ENCODE results near the gene STAT5B.
"Not testable (repeated sequence)": the region's sequence is repeated elsewhere in the genome, so short reads cannot be mapped to it uniquely, and the experiment has no call there.

Gene STAT5B

DNA sequence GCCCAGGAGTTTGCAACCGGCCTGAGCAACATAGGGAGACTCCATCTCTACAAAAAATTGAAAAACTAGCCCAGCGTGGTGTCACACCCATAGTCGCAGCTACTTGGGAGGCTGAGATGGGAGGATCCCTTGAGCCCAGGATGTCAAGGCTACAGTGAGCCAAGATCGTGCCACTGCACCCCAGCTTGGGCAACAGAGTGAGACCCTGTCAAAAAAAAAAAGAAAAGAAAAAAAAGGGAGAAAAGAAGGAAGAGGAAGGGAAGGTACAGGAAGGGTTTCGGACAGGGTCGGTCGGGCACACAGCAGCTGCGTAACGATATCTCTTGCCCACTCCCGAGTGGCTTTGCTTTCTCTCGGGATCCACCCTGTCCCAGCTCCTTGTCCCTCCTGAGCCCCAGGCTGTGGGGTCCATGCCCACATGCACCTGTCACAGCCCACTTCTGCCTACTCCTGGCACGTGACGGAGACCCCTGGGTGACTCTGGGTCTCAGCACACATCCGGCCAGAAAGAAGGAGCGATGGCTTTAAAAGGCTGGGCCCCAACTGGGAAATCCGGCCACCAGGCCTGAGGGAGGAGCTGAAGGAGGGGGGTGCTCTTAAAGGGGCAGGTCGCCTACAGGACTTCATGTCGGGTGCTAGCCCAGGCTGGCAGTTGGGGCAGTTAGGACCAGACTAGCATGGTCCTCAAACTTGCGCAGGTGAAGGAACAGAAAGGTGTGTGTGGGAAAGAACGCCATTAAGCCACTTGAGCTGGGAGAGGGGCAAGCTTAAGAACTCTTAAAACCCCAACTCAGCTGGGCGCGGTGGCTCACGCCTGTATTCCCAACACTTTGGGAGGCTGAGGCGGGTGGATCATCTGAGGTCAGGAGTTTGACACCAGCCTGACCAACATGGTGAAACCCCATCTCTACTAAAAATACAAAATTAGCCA is 82.0 kb downstream of the STAT5B start, which contains the start of gene GHDC:
TSS of gene GHDC (minus strand) at position 526 of the 931 bp plus-strand sequence. CDS start 913 bp downstream, outside the sequence.
- DNase-seq (ENCODE audit: low read depth in 2 of 2), result peak; percentile 62 to 70

DNA sequence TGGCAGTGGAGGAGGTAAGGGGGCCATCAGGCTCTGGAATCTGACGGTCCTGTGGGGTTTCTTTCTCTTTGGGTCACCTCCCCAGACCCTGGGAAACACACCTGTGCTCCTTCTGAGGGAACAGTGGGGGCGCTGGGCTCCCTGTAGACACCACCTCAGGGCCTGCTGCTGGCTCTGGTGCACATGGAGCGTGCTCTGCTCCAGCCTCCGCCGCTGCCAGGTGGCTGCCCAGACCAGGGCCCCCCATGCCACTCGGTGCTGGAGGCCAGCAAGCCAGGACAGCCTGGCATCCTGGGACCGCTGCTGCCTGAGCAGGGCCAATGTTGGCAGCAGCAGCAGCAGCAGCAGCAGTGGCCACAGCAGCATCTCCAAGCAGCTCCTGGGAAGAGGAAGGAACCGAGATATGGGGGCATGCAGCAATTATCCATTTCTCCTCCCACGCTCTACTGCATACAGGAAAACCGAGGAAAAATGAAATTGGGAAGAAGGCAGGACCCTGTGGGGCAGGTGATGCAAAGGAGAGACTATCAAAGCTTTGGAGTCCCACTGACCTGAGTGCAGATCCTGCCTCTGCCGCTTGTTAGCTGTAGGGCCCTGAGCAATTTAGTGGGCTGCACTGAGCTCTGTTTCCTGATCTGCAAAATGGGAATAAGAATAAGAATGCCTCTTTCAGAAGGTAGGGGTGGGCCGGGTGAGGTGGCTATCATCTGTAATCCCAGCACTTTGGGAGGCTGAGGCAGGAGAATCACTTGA is 82.8 kb downstream of the STAT5B start:
- no peak for DNase-seq (ENCODE audit: low read depth in 2 of 2)

DNA sequence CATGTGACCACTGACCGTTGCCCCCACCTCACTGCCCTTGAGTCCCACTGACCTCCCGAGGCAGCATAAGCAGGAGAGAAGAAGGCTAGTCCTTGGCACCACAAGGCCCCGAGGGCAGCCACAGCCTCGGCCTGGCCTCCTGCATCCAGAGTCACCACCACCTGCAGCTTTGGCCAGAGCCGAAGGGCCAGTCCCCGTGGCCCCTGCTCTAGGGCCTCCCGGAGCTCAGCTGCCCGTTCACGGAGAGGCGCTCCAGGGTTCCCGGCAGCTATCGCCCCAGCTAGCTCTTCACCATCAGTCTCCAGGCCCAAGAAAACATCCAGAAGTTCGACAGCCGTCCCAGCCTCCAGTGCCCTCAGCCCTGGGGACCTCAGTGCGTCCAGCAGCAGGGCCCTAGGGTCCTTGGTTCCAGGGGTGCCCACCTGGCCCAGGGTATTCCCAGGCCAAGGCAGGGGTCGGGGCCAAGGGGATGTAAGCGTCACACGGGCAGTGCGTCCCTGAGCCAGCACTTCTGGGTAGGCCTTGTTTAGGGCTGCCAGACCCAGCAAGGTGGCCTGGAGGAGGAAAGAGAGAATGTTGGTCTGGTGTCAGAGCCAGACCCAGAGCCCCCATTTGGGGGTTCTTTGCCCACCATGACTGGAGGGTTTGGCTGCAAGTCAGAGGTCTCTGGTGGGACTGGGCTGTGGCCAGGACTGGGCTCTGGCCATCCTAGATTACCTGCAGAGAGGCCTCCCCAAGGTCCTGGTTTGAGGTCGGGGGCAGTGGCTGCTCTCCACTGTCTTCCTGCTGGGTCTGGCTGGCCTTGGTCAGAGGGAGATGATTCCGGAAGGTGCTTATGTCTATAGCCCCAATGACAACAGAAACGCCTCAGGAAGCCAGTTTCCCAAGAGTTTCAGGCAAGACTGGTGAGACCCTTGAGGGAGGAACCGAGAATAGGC is 83.7 kb downstream of the STAT5B start:
- no peak for DNase-seq (ENCODE audit: low read depth in 2 of 2)

DNA sequence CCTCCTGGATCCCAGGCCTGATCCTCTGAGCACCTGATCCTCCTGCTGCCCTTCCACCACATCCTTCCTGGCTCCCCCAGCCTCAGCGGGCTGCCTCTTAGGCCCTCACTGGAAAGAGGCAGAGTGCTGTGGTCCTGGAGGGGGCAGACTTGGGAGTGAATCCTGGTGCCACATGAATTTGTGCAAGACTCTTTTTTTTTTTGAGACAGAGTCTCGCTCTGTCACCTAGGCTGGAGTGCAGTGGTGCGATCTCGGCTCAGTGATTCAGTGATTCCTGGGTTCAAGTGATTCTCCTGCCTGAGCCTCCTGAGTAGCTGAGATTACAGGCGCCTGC is 84.9 kb downstream of the STAT5B start:
- no peak for DNase-seq (ENCODE audit: low read depth in 2 of 2)

DNA sequence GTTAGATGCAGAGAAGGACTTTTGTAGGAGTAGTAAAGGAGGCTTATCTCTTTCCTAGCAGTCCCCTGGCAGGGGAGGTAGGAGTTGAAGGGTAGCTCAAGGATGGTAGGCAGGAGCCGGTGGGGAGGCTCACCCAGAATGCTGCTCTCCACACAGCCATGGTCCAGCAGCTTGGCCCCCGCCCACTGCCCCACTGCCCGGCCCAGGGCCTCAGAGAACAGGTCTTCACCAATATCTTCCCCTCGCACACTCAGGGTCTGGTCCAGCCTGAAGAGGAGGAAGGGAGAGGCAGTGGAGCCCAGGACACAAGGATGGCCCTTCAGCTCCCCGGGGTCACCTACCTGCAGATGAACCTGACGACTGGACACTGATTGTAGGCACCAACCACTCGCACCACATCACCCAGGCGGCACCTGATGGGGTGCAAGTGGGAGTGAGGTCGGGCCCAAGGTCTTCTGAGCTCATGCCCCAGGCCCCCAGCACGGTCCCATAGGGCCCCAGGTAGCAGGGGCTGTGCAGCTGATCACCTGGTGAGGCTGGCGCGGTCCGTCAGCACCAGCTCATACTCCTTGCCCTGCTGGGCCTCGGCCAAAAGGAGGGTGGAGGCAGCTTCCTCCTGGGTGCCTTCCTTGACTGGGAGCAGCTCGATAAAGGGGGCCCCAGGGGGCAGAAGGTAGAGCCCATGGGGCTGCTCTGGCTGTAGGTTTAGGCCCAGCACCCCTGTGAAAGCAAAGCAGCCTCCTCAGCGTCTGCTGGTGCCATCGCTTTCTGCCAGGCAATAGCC is 85.5 kb downstream of the STAT5B start:
- no peak for DNase-seq (ENCODE audit: low read depth in 2 of 2)

DNA sequence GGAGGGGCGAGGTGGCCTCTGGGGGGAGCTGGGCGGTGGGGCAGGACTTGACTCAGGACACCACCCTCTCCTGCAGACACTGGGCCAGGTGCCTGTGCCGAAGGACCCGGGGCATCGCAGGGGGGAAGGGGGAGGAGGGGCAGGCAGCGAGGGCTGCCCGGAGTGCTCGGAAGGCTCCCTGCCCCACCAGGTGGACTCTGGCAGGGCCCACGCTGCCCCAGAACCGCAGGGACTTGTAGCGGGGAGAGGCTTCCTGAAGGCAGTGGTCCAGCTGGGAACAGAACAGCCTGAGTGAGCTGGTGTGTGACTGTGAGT is 86.6 kb downstream of the STAT5B start:
- no peak for DNase-seq (ENCODE audit: low read depth in 2 of 2)

DNA sequence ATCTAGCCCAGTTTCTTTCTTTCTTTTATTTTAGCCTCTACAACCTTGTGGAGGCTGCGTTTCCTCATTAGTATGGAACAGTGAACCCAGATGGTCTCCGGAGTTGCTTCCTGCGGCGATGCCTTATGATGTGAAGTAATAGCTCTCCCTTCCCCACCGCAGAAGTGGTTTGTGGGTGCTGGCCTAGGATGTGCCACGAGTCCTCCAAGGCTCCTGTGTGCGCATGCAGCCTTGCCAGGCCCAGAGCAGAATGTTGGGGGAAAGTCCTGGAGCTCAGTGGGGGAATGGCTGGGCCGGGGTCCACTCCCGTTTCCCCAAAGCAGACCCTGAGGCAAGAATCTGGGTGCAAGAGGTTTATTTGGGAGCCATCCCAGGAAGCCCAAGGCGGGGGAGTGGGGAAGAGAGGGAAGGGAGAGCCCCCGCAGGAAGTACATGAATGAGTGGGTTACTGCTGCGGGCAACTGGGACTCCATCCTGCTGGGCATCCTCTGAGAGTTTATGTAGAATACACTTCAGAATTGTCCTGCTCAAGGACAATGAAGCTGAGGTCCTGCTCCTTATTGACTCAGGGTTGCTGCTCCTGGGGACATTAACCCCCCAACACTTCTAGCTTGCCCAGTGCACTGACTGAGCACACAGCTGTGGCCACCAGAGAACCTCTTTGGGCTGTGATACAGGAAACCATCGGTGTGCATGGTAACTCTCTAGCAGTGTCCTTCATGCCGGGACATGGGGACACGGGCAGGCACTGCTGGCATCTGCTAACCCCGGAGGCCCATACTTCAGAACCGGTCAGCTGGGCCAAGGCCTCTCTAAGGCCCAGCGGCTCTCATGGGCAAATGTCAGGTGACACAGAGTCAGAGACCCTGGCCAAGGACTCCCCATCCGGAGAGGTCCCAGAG is 87.2 kb downstream of the STAT5B start:
- no peak for DNase-seq (ENCODE audit: low read depth in 2 of 2)

DNA sequence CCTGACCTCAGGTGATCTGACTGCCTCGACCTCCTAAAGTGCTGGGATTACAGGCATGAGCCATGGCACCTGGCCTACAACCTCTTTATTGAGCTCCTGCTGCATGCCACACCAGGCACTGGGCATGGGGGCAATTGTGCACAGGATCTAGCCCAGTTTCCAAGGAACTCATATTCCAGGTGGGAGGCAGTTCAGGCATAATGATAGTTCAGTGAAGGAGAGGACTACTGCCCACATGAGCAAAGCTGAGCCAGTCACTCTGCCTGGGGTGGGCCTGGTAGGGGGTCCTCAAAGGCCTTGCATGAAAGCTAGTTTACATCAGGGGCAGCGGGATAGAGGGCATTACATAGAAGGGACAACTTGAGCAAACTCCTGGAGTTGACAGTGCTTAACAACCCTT is 88.4 kb downstream of the STAT5B start:
- no peak for DNase-seq (ENCODE audit: low read depth in 2 of 2)

DNA sequence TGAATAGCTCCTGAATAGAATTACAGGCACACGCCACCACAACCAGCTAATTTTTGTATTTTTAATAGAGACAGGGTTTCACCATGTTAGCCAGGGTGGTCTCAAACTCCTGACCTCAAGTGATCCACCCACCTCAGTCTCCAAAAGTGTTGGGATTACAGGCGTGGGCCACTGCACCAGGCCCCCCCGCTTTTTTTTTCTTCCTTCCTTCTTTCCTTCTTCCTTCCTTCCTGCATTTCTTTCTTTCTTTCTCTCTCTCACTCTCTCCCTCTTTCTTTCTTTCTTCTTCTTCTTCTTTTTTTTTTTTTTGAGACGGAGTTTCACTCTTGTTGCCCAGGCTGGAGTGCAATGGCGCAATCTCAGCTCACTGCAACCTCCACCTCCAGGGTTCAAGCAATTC is 90.0 kb downstream of the STAT5B start:
- not testable (repeated sequence) for DNase-seq (ENCODE audit: low read depth in 2 of 2)

DNA sequence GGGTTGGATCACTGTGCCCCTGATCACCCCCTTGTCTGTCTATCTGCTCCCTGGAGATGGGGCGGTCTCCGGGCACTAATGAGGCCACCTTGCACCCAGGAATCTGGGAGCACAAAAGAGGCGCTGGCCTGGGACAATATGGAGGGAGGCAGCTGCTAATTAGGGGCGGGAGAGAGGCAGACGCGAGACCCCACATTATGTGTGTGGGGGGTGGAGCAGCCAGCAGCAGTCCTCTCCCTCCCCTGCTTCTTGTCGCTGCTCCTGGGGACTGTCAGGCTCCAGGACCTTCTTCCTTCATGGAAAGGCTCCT is 90.6 kb downstream of the STAT5B start:
- no peak for DNase-seq (ENCODE audit: low read depth in 2 of 2)

DNA sequence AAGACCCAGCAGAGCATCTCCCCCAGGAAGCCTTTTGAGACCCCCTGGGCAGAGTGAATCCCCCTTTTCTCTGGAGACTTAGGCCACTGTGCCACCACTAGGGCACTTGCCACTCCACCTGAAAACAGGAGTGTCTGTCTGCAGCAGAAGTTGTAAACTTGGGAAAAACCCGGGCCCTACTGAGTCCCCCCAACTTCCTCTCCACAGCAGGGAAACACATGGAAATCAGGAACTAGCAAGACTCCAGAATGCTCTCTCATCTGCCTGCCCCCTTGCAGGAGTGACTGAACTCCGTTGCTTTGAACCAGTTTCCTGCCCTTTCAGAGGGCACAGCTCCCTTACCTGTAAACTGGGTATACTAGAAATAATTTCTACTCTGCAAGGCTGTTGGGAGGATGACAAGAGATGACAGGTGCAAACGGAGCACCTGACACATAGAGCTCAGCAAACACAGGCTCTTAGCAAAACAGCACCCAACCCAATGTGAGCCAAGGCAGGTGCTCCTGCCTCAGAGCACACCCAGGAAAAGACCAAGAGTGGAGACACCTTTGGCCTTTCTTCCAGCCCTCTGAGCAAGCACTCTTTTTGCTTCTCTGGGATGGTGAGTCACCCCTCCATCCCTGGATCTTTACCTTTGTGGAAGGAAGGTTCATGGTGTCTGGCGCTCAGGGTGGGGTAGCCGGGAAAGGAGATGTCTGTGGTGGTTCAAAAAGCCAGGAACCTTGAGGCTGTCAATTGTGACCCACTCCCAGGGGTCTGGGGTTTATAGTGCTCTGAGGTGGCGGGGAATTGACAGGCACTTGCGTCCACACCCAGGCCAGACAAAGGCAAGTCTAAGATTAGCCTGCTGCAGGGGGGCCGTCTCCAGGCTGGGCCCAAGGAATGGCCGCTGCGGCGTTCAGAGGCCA is 91.2 kb downstream of the STAT5B start, which contains the start of gene HCRT:
TSS of gene HCRT (minus strand) at position 740 of the 908 bp plus-strand sequence. CDS start at position 653, 87 bp downstream.
- no peak for DNase-seq (ENCODE audit: low read depth in 2 of 2)

DNA sequence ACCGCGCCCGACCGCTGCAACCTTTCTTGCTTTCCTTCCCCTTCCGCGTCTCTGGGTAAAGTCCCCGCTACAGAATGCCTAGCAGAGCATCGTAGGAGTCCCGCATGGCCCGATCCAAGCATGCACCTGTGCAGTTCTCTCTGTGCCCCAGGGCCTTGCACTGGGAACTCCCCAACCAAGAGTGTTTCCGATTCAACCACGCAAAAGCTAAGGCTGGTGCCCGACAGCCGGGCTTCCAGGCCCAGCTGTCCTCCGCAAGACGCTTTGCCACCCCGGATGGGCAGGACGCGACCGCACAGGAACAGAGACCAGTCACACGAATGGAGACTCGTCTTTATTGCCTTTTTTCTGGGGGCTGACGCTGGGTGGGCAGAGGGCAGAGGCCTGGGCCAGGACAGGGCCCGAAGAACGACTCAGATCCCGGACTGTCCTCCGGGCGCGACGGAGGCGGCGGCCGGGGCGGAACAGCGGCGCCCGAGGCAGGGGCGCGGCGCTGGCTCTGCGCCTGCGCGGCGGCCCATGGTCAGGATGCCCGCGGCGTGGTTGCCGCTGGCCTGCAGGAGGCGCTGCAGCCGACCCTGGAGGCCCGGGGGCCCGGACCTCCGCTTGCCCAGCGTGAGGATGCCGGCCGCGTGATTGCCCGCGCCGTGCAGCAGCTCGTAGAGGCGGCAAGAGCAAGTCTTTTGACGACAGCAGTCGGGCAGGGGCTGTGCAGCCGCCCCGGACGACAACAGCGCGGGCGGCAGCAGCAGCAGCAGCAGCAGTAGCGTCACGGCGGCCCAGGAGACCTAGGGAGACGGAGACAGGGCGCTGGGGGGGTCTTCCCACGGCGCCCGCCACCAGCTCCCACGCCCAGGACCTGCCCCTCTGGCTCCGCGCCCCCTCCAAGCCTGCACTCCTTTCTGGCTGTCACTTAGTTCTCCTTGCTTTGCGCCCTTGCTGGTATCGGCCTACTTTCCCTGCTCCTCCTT is 92.2 kb downstream of the STAT5B start:
- DNase-seq (ENCODE audit: low read depth in 2 of 2), result peak; percentile 42 to 58

DNA sequence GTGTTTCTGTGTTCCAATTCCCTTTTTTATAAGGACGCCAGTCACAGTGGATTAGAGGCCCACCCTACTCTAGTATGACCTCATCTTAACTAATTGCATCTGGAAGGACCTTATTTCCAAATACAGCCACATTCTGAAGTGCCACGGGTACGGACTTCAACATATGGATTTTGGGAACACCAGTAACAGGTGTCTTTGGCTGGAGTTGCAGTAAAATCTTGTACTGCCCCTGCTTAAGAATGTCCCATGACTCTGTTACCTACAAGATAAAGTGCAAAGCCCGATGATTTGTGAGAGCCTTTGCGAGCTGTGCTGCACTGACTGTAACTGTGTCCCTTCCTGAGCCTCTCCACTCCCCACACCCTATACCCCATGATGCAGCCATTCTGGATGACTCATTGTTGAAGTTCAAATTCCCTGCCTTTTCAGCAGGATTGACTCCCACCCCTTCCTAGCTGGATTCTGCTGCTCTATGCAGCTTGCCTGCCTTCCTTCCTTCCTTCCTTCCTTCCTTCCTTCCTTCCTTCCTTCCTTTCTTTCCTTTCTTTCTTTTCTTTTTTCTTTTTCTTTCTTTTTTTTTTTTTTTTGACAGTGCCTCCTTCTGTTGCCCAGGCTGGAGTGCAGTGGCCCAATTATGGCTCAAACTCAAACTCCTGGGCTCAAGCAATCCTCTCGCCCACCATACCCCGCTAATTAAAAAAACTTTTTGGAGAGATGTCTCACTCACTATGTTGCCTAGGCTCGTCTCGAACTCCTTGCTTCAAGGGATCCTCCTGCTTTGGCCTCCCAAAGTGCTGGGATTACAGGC is 93.1 kb downstream of the STAT5B start:
- DNase-seq (ENCODE audit: low read depth in 2 of 2), result no peak

DNA sequence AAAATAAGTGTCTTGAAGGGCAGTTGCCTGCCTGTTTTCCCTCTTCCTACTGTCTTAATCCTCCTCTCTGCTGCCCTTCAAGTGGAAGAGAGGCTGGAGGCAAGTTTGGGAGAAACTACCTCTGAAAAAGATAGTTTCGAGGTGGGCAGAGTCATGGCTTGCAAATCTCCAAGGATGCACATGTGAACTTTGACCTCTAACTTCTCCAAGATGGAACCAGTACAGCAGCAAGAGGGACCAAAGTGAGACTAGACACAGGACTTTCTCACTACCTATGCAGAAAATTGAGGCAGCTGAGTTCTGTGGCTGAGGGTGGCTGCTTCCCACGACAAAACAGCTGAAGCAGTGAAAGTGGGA is 94.4 kb downstream of the STAT5B start:
- DNase-seq (ENCODE audit: low read depth in 2 of 2), result no peak

DNA sequence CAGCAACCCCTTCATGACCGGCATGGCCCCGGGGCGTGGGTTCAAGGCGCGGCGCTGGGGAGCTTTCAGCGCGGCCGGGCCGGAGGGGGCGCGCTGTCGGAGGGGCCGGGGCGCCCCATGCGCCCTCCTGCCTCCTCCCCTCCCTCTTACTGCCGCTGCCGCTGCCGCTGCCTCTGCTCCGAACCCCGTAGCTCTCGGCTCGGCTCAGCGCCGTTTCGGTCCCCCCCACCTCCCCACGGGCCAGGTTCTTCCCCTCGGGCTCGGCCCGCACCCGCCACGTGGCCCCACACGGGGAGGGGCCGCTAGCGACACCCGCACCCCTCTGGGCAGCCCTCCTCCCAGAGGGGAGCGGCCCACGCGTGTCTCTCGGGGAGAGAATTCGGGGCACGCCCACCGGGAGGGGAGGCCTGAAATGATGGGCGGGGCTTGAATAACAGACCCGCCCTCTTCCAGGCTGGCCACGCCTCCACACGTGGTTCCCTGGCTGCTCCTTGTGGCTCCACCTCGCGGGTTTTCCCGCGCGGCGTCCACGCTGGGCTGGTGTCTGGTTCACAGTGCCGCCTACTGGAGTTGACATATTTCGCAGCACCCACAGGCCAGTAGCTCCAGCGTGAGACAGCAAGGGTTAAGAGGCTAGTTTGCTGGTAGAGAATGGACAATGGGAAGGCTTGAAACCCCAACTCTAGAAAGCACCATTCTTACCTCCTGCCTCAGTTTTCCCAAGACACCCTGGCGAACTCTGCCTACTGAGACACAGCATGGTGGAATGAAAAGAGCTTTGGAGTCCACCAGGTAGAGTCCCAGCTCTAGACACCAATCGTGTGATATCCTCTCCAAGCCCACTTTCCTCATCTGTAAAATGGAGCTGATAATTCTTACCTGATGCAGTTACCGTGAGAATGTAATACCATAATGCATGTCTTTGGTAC is 95.0 kb downstream of the STAT5B start, which contains the start of gene KCNH4:
TSS of gene KCNH4 (minus strand) at position 221 of the 929 bp plus-strand sequence. CDS start at position 24, 197 bp downstream.
- peak; percentile 79 for DNase-seq (ENCODE audit: low read depth in 2 of 2)

DNA sequence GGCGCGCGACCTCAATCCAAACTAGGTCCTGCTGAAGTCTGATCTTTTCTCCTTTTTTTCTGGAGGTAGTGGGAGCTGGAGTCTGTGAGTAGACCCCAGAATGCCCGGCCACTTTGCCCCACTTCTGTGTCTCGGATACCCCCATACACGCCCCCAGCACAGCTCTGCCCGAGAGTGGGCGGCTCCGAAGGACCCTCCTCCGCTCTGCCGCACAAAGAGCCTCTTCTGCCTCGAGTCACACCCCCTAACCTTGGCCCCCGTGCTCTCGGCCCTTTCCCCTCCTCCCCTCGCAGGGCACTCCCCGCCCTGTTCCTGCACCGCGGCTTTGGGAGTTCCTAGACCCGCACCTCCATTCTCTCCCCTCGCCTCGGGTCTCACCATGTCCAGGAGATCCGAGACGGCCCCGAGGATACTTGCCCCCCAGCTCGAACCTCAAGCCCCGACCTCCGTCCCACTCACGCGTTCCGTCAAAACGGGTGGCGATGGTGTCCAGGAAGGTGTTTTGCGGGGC is 95.7 kb downstream of the STAT5B start:
- no peak for DNase-seq (ENCODE audit: low read depth in 2 of 2)
